GM18505 (cell line): ENCODE data around the gene CHFR.
"Not testable (repeated sequence)": the region's sequence is repeated elsewhere in the genome, so short reads cannot be mapped to it uniquely, and the experiment has no call there.

Source experiments
- ATAC-seq: cut with Tn5 transposase; IDR thresholded peaks from one replicate; pipeline ENCODE4 v1.9.1; 2021; ENCODE audit not compliant: unreplicated experiment
- POLR2A ChIP-seq: IDR thresholded peaks from 4 replicates; pipeline ENCODE4 v1.6.1; 2011; ENCODE audit warnings: borderline replicate concordance; ENCODE audit not compliant: insufficient read depth, insufficient read length; ENCODE audit errors: extremely low read depth

The CHFR gene

DNA sequence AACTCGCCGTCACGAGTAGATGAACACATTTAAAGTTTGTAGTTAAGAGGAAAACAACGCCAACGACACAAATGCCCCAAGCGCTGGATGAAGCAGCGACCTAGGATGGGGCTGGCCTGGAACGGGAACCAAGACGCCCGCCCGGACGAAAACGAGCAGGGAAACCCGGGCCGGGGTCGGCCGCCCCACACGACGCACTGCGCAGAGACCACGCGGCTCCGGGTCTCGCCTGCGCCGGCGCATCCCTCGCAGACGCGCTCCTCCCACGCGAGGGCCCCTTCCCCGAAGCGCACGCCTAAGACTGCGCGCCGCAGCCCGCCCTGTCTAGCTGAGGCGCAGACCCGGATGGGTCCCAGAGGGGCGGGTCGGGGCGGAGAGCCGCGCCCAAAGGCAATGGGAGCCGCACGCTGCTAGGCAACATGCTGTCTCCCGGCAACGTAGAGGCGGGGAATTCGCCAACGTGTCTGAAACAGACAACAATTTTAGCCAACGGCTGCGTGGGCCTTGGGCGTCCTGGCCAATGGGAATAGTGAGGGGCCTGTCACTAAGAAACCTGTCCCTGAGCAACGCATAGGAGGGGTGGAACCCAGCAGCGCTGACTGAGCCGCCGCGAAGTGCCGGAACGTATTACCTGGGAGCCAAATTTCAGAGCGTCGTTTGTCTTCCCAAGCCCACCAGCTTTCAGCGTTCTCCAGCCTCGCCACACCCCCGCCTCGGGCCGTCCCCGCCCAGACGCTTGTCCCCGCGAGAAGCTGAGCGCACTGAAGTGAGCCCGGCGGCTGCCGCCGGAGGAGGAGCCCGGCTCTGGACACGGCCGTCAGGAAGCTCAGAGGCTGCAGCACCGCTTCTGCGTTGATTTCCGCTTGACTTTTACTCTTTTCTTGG lies 21.0 kb upstream of the CHFR start:
- TF ChIP-seq POLR2A: peak; percentile 28
- peak; percentile 92 for ATAC-seq

DNA sequence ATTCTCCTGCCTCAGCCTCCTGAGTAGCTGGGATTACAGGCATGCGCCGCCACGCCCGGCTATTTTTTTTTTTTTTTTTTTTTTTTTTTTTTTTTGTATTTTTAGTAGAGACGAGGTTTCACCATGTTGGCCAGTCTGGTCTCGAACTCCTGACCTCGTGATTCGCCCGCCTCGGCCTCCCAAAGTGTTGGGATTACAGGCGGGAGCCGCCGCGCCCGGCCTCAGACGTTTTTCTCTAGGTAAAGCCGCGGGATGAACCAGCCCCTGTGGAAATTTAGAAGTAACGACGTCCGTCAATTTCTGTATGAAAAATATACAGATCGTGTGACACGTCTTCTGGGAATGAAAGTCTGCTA lies 20.4 kb upstream of the CHFR start:
- not testable (repeated sequence) for ATAC-seq

DNA sequence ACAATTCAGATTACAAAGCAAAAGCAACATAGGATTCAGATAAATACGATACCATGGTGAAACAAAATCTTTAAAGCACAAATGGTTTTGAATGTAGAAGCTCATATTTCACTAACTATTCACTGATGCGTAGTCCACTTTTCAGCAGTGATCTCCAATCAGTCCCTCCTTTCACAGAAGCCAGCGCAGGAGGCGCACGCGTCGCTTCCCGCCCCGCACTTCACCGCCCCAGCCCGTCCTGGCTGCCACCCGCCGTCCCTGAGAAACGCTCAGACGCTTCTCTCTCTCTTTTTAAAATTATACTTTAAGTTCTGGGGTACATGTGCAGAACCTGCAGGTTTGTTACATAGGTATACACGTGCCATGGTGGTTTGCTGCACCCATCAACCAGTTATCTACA lies 19.8 kb upstream of the CHFR start:
- ATAC-seq: no peak
- no peak for TF ChIP-seq POLR2A

DNA sequence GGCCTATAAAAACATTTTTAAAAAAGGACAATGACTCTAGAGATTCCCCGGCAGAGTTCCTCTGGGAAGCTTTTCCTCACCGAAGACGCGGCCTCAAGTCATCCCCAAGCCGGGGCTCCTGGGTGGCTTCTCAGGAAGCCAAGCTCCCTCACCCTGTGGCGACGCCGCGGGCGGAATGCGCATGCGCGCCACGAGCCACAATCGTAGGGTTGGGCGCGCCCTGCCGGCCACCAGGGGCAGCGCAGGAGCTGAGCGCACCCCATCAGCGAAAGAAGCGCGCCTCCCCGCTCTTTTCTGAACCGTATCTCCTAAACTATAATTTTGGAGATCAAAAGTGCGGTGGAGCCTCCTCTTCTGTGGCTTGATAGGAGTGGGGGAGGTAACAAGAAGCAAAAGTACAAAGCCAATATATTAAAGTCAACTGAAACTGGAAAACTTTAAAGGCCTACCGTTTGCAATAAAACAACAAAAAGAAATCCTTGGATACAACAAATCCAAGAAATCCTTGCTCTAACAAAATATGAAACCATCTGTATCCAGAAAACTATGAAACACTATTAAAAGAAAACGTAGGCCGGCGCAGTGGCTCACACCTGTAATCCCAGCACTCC lies 17.4 kb upstream of the CHFR start:
- ATAC-seq: no peak

DNA sequence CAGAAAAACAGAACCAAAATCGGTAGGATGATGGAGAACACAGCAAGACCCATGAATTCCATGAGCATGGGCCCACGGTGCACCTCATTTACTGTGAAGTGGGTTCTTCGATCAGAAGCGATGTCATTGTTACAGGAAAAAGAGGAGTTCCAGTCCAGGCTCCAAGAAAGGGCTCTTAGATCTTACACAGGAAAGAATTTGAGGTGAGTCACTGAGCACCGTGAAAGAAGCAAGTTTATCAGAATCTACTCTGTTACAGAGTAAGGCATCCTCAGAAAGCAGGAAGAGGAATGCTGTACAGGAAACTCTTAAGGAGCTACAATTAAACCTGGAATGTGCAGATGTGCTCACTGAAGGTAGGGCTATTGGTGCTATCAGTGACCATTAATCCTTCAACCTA lies 11.6 kb upstream of the CHFR start:
- no peak for ATAC-seq
- no peak for TF ChIP-seq POLR2A

More for the DNA sequence above, 17.4 kb upstream of the CHFR start:
- TF ChIP-seq POLR2A: no peak

DNA sequence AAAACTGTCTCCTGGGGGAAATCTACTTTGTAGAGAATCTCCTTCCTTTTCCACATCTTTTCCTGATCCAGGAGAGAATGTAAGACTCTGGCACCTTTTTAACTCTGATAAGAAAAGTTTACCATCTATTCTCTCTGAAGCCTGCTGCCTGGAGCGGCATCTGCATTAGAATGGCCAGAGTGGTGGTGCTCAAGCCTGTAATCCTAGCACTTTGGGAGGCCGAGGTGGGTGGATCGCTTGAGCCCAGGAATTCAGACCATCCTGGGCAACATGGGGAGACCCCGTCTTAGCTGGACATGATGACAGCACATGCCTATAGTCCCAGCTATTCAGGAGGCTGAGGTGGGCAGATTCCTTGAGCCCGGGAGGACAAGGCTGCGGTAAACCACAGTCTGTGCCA lies 1.4 kb upstream of the CHFR start:
- TF ChIP-seq POLR2A: no peak
- no peak for ATAC-seq

DNA sequence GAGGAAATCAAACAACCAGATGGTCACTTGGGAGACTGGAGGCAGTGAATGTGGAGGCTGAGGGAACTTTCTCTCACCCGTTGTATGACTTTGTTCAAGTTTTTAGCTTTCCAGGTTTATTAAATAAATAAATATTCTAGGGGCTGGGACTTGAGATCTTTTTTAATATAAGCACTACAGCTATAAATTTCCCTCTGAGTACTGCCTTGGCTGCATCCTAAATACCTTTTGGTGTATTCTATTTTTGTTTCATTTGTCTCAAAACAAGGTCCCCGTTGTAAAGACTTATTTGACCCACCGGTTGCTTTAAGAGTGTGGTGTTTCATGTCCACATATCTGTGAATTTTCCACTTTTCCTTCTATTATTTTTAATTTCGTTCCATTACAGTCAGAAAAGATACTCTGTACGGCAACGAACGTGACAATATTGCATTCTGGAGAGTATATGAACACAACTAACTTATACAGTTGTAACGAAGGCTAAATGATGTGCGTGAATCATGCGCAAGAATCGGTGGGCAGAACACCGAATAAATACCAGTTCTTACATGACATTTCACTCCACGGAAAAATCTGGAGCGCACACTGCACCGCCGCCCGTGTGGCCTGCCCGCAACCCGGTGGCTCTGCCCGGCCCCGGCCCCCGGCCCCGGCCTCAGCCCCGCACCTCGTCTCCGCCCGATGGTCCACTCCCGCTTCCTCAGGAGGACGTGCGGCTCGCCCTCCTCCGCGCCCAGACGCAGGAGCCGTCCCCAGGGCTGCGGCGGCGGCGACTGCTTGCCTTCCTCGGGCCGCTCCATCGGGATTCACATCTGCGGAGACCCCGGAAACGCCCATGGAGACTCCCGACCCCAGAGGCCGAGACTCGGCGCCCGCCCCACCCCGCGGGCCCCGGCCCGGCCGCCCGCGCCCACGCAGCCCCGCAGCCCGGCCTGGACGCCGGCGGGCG lies 602 bp downstream of the CHFR start:
- TF ChIP-seq POLR2A: no peak
- peak; percentile 31 for ATAC-seq

DNA sequence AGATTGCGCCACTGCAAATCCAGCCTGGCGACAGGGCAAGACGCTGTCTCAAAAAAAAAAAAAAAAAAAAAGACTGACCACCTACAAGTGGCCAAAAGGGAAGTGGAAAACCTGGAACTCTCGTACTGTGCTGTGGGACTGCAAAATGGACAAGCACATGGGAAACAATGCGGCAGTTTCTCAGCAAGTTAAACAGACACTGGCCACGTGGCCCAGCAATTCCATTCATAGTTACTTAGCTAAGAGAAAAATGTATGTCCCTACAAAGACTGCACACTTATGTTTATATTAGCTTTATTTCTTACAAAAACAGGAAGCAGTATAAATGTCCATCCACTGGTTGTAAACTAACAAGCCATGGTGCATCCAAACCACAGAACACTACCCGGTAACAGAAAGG lies 5.6 kb downstream of the CHFR start:
- TF ChIP-seq POLR2A: no peak
- ATAC-seq: no peak

DNA sequence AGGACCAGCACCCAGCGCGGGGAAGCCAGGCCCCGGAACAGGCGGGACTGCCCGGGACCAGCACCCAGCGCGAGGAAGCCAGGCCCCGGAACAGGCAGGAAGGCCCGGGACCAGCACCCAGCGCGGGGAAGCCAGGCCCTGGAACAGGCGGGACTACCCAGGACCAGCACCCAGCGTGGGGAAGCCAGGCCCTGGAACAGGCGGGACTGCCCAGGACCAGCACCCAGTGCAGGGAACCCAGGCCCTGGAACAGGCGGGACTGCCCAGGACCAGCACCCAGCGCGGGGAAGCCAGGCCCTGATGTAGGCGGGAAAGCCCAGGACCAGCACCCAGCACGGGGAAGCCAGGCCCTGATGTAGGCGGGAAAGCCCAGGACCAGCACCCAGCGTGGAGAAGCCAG lies 12.8 kb downstream of the CHFR start:
- not testable (repeated sequence) for ATAC-seq

DNA sequence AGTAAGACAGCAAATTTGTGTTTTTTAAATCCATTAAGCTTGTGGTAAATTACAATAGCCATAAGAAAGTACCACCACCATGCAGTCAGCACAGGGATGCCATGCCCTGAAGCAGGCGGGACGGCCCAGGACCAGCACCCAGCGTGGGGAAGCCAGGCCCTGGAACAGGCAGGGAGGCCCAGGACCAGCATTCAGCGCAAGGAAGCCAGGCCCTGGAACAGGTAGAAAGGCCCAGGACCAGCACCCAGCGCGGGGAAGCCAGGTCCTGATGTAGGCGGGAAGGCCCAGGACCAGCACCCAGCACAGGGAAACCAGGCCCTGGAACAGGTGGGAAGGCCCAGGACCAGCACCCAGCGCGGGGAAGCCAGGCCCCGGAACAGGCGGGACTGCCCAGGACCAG lies 13.2 kb downstream of the CHFR start:
- TF ChIP-seq POLR2A: no peak
- ATAC-seq: no peak

DNA sequence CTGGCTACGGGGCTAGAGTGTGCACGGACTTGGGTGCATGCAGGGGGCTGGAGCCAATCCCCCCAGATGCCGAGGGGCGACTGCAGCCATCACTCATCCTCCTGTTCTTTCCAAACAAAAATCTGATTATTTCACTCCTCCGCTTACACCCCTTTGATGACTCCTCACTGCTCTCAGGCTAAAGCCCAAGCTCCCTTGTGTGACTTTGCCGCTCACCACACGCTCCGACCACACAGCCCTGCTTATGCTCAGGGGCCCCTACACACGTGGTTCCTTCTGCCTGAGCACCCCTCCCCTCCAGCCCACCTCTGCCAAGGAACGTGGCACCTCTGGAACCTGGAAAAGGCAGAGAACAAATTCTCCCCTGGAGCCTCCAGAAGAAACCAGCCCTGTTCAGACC lies 13.7 kb downstream of the CHFR start:
- ATAC-seq: no peak

DNA sequence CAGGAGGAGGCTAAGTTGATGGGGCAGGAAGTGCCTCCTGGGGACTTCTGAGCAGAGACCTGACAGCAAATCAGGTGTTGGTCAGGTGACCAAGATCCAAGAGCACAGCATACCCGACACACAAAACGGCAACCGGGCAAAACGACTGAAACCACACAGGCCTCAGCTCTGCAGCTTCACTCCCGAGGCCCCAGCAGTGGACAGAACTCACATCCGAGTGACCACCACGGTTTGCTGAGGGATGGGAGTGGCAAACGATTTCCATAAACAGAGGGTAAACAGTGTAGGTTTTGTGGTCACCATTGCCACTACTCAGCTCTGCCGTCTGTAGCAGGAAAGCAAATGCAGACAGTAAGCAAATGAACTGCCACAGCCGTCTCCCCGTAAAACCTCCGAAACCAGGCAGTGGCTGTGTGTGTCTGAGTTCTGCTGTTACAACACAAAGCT lies 14.4 kb downstream of the CHFR start:
- no peak for TF ChIP-seq POLR2A
- ATAC-seq: no peak

More for the DNA sequence above, 13.7 kb downstream of the CHFR start:
- no peak for TF ChIP-seq POLR2A

DNA sequence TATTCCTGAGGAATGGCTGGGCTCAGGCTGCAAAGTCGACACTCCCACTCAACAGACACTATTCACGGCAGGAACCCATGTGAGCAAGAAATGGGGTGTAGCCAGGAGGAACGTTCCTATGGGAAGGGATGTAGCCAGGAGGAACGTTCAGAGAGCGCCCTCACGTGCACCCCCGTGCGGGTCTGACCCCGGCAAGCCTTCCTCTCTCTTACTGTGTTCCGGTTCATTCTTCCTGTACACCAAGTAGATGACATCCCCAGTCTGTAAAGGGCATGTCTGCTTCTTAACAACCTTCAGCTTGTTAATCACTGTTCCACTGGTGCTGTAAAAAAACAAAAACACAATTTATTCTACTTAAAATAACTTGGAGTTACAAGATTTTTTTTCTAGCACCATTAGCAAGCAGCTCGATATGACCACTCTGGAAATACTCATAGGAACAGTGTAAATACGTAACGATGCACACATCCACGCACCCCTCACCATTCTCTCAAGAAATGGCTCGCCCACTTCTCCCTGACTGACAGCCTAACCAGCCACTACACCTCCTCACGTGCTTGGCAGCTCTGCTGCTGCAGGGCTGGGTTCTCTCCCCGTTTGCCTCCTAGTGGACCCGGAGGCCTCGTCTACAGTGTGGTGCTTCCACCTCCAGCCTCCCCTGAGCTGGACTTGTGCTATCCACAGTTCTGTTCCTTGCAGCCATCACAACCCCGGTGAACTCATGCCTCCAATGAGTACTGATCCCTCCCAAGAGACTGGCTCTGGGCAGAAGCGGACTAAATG lies 15.1 kb downstream of the CHFR start:
- no peak for TF ChIP-seq POLR2A
- ATAC-seq: no peak

DNA sequence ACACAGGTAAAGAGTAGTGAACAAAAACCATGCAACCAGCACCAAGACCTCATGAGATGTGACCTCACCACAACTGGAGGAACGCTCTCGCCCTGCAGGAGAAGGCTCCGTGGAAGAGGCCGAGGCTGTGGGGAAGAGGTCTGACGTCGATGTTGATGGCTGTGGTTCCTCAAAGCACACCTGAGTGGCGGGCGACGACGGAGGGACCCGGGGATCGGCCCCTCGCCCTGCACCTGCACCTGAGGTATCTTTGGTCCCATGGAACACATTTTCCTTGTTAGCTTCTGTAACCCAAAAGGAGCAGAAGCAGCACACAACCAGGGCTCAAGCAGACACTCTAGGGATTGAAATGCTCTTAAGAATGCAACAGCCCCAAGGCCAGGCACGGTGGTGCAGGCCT lies 17.9 kb downstream of the CHFR start:
- no peak for ATAC-seq
- TF ChIP-seq POLR2A: no peak
